ENCODE data around the gene GALNT7.

DNA sequence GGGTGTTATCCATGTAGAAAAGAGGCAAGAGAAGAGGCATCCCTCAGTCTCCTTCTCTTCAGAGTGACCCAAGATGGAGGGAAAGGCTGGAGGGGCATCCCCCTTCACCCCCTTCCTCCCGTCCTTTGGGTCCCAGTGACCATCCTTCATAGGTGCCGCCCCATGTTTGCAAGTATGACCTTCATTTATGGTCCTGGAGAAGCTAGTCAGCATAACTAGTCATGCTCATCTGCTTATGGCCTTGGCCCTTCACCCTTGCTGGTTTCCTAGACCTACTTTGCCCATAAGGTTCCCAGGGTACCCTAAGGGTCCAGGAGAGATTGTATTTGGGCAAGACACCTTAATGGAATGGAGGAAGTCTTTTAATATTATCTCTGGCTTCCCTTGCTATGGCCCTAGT is 118.9 kb downstream of the GALNT7 start:
- TF ChIP-seq, protein P1, sequence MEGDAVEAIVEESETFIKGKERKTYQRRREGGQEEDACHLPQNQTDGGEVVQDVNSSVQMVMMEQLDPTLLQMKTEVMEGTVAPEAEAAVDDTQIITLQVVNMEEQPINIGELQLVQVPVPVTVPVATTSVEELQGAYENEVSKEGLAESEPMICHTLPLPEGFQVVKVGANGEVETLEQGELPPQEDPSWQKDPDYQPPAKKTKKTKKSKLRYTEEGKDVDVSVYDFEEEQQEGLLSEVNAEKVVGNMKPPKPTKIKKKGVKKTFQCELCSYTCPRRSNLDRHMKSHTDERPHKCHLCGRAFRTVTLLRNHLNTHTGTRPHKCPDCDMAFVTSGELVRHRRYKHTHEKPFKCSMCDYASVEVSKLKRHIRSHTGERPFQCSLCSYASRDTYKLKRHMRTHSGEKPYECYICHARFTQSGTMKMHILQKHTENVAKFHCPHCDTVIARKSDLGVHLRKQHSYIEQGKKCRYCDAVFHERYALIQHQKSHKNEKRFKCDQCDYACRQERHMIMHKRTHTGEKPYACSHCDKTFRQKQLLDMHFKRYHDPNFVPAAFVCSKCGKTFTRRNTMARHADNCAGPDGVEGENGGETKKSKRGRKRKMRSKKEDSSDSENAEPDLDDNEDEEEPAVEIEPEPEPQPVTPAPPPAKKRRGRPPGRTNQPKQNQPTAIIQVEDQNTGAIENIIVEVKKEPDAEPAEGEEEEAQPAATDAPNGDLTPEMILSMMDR (IDR thresholded peaks at IDR 0.05; ENCODE audit: extremely low read depth in 1 of 2, insufficient read depth in 1 of 2, low read depth in 1 of 2, low read length in 2 of 2): no peak
- TF ChIP-seq POLR2A (IDR thresholded peaks at IDR 0.05; ENCODE audit: low read depth, low read length): no peak
- TF ChIP-seq POLR2AphosphoS5 (IDR thresholded peaks at IDR 0.05; ENCODE audit: insufficient read depth, low read depth, low read length): no peak

Data from endothelial cell of umbilical vein (primary cell).